T-helper 1 cell treated with Interleukin-12 subunit alpha and Interleukin-12 subunit beta and Interleukin-4 antibody, amounts not matched to agents 30 μg/mL and 1 μg/mL, for 36 hours (primary cell): ENCODE measurements around the gene ZNF789.

Experiments used
- H3K27ac Mint-ChIP-seq: one replicate; pipeline ENCODE4 v1.8.0; 2021; ENCODE audit warnings: mild to moderate bottlenecking, mixed read lengths
- H3K27me3 Mint-ChIP-seq: one replicate; pipeline ENCODE4 v1.8.0; 2021; ENCODE audit warnings: low read depth, mixed read lengths
- H3K36me3 Mint-ChIP-seq: one replicate; pipeline ENCODE4 v1.8.0; 2021; ENCODE audit warnings: low read depth, mixed read lengths
- H3K4me1 Mint-ChIP-seq: one replicate; pipeline ENCODE4 v1.8.0; 2021; ENCODE audit warnings: low read depth, mixed read lengths
- H3K4me3 Mint-ChIP-seq: one replicate; pipeline ENCODE4 v1.8.0; 2021; ENCODE audit warnings: mild to moderate bottlenecking, moderate library complexity, mixed read lengths
- H3K9me3 Mint-ChIP-seq: one replicate; pipeline ENCODE4 v1.8.0; 2021; ENCODE audit warnings: mixed read lengths

The ZNF789 gene

GRCh38 chr7:99451936-99452335 is 20.8 kb upstream of the ZNF789 start:
- no peak overlapping the region for H3K4me3 Mint-ChIP-seq
- peaks cover 36% of the 10 kb centered on the region for H3K36me3 Mint-ChIP-seq
- no peak overlapping the region for H3K27ac Mint-ChIP-seq
- H3K27me3 Mint-ChIP-seq = no peaks in the 10 kb centered on the region
- no peaks in the 10 kb centered on the region for H3K9me3 Mint-ChIP-seq
- H3K4me1 Mint-ChIP-seq = no peaks in the 10 kb centered on the region

DNA sequence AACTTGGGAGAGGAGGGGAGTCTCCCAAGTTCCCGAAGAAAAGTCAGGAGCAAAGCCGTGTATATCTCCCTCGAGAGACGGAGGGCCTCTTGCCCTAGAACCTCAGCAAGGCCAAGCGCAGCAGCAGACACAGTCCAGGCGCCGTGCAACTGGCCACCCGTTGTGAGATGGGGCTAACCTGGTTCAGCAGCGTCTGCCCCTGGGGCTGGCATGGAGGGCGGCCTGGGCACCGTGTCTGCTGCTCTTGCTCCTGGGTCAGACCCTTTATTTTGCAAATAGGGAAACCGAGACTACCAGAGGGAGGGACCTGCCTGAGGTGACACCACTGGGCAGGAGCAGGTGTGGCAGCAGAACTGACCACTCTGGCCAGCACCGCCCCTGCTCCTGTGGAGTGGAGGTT is 20.1 kb upstream of the ZNF789 start:
- no peaks in the 10 kb centered on the region for H3K4me1 Mint-ChIP-seq
- no peak overlapping the region for H3K4me3 Mint-ChIP-seq
- no peaks in the 10 kb centered on the region for H3K27me3 Mint-ChIP-seq
- H3K27ac Mint-ChIP-seq = no peak overlapping the region
- H3K9me3 Mint-ChIP-seq = no peaks in the 10 kb centered on the region
- peaks cover 36% of the 10 kb centered on the region for H3K36me3 Mint-ChIP-seq

DNA sequence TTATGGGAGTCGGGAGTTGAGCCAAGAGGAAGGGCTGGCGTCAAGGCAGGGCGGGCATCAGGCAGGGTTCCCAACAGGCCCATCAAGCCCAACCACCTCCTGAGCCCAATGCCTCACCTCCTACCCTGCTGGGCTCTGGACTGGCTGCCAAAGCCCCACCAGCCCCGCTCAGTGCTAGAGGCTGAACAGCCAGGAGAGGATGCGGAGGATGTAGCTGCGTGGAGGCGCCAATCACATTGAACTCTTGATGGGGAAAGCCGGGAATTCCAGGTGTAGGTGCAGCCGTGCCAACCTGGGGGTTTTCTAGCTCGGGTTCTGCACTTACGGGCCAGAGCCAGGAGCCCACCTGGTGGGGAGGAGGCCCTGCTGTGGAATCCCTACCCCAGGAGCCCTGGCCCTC is 19.6 kb upstream of the ZNF789 start:
- peaks cover 33% of the 10 kb centered on the region for H3K36me3 Mint-ChIP-seq

GRCh38 chr7:99455874-99456273 is 16.8 kb upstream of the ZNF789 start:
- no peaks in the 10 kb centered on the region for H3K9me3 Mint-ChIP-seq
- peaks cover 9% of the 10 kb centered on the region for H3K4me1 Mint-ChIP-seq
- no peak overlapping the region for H3K4me3 Mint-ChIP-seq
- H3K27me3 Mint-ChIP-seq = no peaks in the 10 kb centered on the region
- peaks cover 32% of the 10 kb centered on the region for H3K36me3 Mint-ChIP-seq
- H3K27ac Mint-ChIP-seq = no peak overlapping the region

More for the DNA sequence above, 19.6 kb upstream of the ZNF789 start:
- H3K27me3 Mint-ChIP-seq = no peaks in the 10 kb centered on the region
- no peaks in the 10 kb centered on the region for H3K4me1 Mint-ChIP-seq
- no peak overlapping the region for H3K4me3 Mint-ChIP-seq
- H3K9me3 Mint-ChIP-seq = no peaks in the 10 kb centered on the region
- H3K27ac Mint-ChIP-seq = no peak overlapping the region

DNA sequence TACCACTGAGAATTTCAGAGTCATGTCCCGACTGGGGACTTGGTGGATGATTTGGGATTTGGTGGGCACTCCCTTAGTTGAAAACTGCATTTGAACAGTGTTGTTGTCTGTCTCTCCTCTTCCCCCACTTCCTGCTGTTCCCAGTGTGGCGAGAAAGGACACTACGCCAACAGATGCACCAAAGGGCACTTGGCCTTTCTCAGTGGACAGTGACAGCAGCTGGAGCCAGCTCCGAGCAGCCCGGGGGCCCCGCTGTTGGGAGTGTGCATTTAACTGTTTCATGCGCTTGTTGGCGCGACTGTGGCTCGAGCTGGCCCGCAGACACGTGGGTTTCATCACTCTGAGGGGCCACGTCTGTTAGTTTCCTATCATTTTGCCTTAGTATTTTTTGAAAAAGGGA is 16.4 kb upstream of the ZNF789 start:
- peaks cover 12% of the 10 kb centered on the region for H3K4me1 Mint-ChIP-seq
- H3K36me3 Mint-ChIP-seq = peaks cover 28% of the 10 kb centered on the region
- no peak overlapping the region for H3K27ac Mint-ChIP-seq
- no peak overlapping the region for H3K4me3 Mint-ChIP-seq
- no peaks in the 10 kb centered on the region for H3K9me3 Mint-ChIP-seq
- no peaks in the 10 kb centered on the region for H3K27me3 Mint-ChIP-seq

- H3K9me3 Mint-ChIP-seq = no peaks in the 10 kb centered on the region
- no peak overlapping the region for H3K4me3 Mint-ChIP-seq
- peaks cover 28% of the 10 kb centered on the region for H3K36me3 Mint-ChIP-seq
- peaks cover 13% of the 10 kb centered on the region for H3K4me1 Mint-ChIP-seq
- no peak overlapping the region for H3K27ac Mint-ChIP-seq
- no peaks in the 10 kb centered on the region for H3K27me3 Mint-ChIP-seq
Observed at GRCh38 chr7:99457050-99457649, 15.5 kb upstream of the ZNF789 start.

DNA sequence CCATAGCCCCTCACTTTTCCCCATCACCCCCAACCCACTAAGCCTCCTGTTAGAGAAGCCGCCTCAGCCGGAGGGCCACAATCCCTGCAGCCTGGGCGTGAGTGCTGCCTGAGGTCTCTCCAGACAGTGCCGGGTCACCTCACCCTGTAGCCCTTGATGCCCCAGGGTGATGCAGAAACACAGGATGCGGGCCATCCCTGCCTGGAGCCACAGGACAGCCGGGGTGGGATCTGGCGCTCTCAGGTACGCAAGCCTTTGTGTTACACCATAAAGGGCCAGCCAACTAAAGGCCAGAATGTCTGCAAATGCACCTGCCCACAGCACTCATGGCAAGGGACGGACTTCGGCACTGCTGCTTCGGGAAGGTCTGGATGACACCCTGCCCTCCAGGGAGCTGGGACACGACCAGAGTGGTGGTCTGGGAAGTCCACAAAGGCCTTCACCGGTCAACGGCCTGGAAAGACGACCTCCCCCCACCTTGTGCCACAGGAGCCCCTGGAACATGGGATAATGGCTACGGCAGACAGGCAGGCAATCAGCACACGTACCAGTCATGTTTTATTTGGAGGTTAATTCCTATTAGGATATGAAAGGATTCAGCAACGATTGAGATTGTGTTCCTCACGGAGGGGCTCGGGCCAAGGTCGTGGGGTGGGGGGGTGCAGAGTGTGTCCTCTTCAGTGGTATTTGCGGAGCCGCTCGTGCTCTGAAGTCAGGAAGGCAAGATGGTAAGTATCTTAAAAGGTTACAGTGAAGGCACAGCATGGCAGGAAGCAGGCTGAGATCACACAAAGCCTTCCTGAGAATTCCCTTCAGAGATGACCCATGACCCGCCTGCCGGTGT is 14.8 kb upstream of the ZNF789 start:
- H3K36me3 Mint-ChIP-seq = peaks cover 31% of the 10 kb centered on the region
- H3K27ac Mint-ChIP-seq = no peak overlapping the region
- no peaks in the 10 kb centered on the region for H3K27me3 Mint-ChIP-seq
- no peak overlapping the region for H3K4me3 Mint-ChIP-seq
- H3K9me3 Mint-ChIP-seq = no peaks in the 10 kb centered on the region
- peaks cover 13% of the 10 kb centered on the region for H3K4me1 Mint-ChIP-seq

GRCh38 chr7:99459087-99459486 is 13.6 kb upstream of the ZNF789 start:
- H3K36me3 Mint-ChIP-seq = peaks cover 29% of the 10 kb centered on the region
- H3K4me3 Mint-ChIP-seq = no peak overlapping the region
- peaks cover 16% of the 10 kb centered on the region for H3K4me1 Mint-ChIP-seq
- H3K27ac Mint-ChIP-seq = no peak overlapping the region
- no peaks in the 10 kb centered on the region for H3K9me3 Mint-ChIP-seq
- H3K27me3 Mint-ChIP-seq = no peaks in the 10 kb centered on the region

GRCh38 chr7:99460651-99461050 is 12.0 kb upstream of the ZNF789 start:
- no peak overlapping the region for H3K4me3 Mint-ChIP-seq

GRCh38 chr7:99461221-99461620 is 11.5 kb upstream of the ZNF789 start:
- Mint-ChIP-seq H3K4me3 (no peak overlapping the region), H3K27ac (no peak overlapping the region), H3K4me1 (peaks cover 24% of the 10 kb centered on the region), H3K27me3 (no peaks in the 10 kb centered on the region), H3K9me3 (no peaks in the 10 kb centered on the region), H3K36me3 (peaks cover 31% of the 10 kb centered on the region)

More at GRCh38 chr7:99460651-99461050, 12.0 kb upstream of the ZNF789 start:
- peaks cover 21% of the 10 kb centered on the region for H3K4me1 Mint-ChIP-seq
- H3K36me3 Mint-ChIP-seq = peaks cover 28% of the 10 kb centered on the region
- no peaks in the 10 kb centered on the region for H3K9me3 Mint-ChIP-seq
- no peaks in the 10 kb centered on the region for H3K27me3 Mint-ChIP-seq
- no peak overlapping the region for H3K27ac Mint-ChIP-seq

DNA sequence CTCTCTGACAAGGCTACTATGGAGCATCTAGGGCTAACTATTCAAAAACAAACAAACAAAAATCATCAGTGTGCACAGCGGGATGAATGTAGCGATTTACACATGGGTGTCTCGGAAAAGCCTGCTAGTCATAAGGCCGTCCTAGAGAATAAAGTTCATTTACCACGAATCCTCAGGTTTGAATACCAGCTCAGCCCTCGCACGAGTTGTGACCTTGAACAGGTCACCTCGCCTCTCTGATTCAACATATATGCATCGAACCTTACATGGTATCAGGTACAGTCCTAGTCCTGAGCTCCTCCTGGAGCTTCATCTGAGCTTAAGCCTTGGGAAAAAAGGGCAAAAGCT is 7.3 kb upstream of the ZNF789 start:
- Mint-ChIP-seq H3K27me3 (peaks cover 3% of the 10 kb centered on the region), H3K9me3 (no peaks in the 10 kb centered on the region), H3K27ac (peak overlapping the region; percentile 92), H3K4me1 (peaks cover 24% of the 10 kb centered on the region), H3K4me3 (peak overlapping the region; percentile 96), H3K36me3 (peaks cover 18% of the 10 kb centered on the region)

GRCh38 chr7:99468336-99468918 is 4.3 kb upstream of the ZNF789 start:
- Mint-ChIP-seq H3K27me3 (peaks cover 3% of the 10 kb centered on the region), H3K4me1 (peaks cover 22% of the 10 kb centered on the region), H3K9me3 (no peaks in the 10 kb centered on the region), H3K4me3 (no peak overlapping the region), H3K27ac (no peak overlapping the region), H3K36me3 (peaks cover 15% of the 10 kb centered on the region)

GRCh38 chr7:99469381-99470065 is 3.2 kb upstream of the ZNF789 start:
- H3K4me3 Mint-ChIP-seq = no peak overlapping the region
- peaks cover 21% of the 10 kb centered on the region for H3K4me1 Mint-ChIP-seq
- H3K36me3 Mint-ChIP-seq = peaks cover 11% of the 10 kb centered on the region
- no peak overlapping the region for H3K27ac Mint-ChIP-seq
- peaks cover 3% of the 10 kb centered on the region for H3K27me3 Mint-ChIP-seq
- H3K9me3 Mint-ChIP-seq = no peaks in the 10 kb centered on the region

DNA sequence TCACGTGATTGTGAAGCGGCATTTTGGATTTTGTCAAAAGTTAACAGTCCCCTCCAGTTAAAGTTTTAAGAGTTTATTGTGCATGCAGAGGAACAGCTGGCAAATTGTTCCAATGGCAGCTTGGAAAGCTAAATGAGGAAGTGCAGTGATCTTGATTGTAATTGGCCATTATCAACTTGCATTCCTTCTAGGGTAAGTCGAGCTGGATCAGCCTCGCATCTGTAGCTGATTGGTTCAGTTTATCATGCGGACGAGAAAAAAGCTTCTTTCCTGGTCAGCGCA is 566 bp downstream of the ZNF789 start:
- Mint-ChIP-seq H3K36me3 (peaks cover 16% of the 10 kb centered on the region), H3K4me3 (peak overlapping the region; percentile 96), H3K9me3 (no peaks in the 10 kb centered on the region), H3K4me1 (peaks cover 29% of the 10 kb centered on the region), H3K27me3 (peaks cover 3% of the 10 kb centered on the region), H3K27ac (peak overlapping the region; percentile 92)

DNA sequence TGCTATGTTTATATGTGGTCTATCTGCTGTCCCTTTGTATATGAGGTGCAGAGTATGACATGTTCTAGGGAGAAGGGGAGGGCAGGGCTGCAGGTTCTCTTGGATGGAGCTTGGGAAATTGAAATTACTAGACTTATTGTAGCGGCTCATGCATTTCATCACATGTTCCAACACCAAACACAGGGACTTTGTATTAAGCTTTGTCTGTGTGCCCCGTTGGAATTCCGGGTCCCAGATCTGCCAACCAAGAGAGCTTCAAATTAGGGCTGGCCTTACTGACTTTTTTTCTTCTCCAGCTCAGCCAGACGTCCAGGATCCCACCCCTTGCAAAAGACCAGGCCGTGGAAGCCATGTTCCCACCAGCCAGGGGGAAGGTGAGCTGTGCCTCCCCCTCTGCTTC is 3.4 kb downstream of the ZNF789 start:
- Mint-ChIP-seq H3K4me1 (peaks cover 28% of the 10 kb centered on the region), H3K27me3 (no peaks in the 10 kb centered on the region), H3K36me3 (peaks cover 23% of the 10 kb centered on the region), H3K9me3 (no peaks in the 10 kb centered on the region), H3K27ac (no peak overlapping the region), H3K4me3 (no peak overlapping the region)
